Ishikawa (cell line): ENCODE results near the gene ADAM10.

Source experiments
- CEBPB ChIP-seq: IDR thresholded peaks from 2 replicates; pipeline ENCODE4 v1.6.1; 2012
- EGR1 ChIP-seq: IDR thresholded peaks from 2 replicates; pipeline ENCODE4 v1.6.1; 2012
- EP300 ChIP-seq: IDR thresholded peaks from 2 replicates; pipeline ENCODE4 v1.6.1; 2012; ENCODE audit warnings: borderline replicate concordance
- FOXM1 ChIP-seq: IDR thresholded peaks from 2 replicates; pipeline ENCODE4 v1.6.1; 2012; ENCODE audit warnings: low read depth, borderline replicate concordance
- NFIC ChIP-seq: IDR thresholded peaks from 2 replicates; pipeline ENCODE4 v1.6.1; 2012
- RAD21 ChIP-seq: IDR thresholded peaks from 2 replicates; pipeline ENCODE4 v1.6.1; 2012; ENCODE audit warnings: low read depth
- TAF1 ChIP-seq: IDR thresholded peaks from 2 replicates; pipeline ENCODE4 v1.6.1; 2012; ENCODE audit warnings: low read depth, mild to moderate bottlenecking
- TCF12 ChIP-seq: IDR thresholded peaks from 2 replicates; pipeline ENCODE4 v1.6.1; 2012; ENCODE audit warnings: low read depth
- TEAD4 ChIP-seq: IDR thresholded peaks from 2 replicates; pipeline ENCODE4 v1.6.1; 2012
- YY1 ChIP-seq: IDR thresholded peaks from 2 replicates; pipeline ENCODE4 v1.6.1; 2012; ENCODE audit warnings: low read depth
- ZBTB7A ChIP-seq: IDR thresholded peaks from 2 replicates; pipeline ENCODE4 v1.6.1; 2012; ENCODE audit warnings: low read depth
- TF ChIP-seq, protein P1 (sequence below): IDR thresholded peaks from 2 replicates; pipeline ENCODE4 v1.6.1; 2012; ENCODE audit warnings: low read depth, mild to moderate bottlenecking
- TF ChIP-seq, protein P2 (sequence below): IDR thresholded peaks from 2 replicates; pipeline ENCODE4 v1.6.1; 2012
- TF ChIP-seq, protein P3 (sequence below): IDR thresholded peaks from 2 replicates; pipeline ENCODE4 v1.6.1; 2012

DNA sequence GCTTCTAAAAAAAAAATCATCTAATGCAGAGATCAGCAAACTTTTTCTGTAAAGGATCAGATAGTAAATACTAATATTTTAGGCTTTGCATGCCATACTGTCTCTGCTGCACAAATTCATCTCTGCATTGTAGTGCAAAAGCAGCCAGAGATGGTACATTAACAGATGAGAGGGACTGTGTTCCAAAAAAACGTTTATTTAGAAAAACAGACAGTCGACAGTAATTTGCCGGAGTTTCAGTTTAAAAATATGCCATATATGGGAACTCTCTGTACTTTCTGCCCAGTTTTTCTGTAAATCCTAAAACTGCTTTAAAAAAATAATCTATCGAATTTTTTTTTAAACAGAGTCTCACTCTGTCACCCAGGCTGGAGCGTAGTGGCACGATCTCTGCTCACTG lies 35.8 kb upstream of the ADAM10 start:
- TF ChIP-seq, protein P1, sequence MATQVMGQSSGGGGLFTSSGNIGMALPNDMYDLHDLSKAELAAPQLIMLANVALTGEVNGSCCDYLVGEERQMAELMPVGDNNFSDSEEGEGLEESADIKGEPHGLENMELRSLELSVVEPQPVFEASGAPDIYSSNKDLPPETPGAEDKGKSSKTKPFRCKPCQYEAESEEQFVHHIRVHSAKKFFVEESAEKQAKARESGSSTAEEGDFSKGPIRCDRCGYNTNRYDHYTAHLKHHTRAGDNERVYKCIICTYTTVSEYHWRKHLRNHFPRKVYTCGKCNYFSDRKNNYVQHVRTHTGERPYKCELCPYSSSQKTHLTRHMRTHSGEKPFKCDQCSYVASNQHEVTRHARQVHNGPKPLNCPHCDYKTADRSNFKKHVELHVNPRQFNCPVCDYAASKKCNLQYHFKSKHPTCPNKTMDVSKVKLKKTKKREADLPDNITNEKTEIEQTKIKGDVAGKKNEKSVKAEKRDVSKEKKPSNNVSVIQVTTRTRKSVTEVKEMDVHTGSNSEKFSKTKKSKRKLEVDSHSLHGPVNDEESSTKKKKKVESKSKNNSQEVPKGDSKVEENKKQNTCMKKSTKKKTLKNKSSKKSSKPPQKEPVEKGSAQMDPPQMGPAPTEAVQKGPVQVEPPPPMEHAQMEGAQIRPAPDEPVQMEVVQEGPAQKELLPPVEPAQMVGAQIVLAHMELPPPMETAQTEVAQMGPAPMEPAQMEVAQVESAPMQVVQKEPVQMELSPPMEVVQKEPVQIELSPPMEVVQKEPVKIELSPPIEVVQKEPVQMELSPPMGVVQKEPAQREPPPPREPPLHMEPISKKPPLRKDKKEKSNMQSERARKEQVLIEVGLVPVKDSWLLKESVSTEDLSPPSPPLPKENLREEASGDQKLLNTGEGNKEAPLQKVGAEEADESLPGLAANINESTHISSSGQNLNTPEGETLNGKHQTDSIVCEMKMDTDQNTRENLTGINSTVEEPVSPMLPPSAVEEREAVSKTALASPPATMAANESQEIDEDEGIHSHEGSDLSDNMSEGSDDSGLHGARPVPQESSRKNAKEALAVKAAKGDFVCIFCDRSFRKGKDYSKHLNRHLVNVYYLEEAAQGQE, result no peak
- TF ChIP-seq EP300 (no peak), CEBPB (no peak), TAF1 (no peak), YY1 (no peak), TCF12 (no peak), EGR1 (no peak), RAD21 (no peak), ZBTB7A (no peak), FOXM1 (no peak), NFIC (no peak), TEAD4 (no peak)
- TF ChIP-seq, protein P2, sequence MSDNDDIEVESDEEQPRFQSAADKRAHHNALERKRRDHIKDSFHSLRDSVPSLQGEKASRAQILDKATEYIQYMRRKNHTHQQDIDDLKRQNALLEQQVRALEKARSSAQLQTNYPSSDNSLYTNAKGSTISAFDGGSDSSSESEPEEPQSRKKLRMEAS, result no peak
- TF ChIP-seq, protein P3, sequence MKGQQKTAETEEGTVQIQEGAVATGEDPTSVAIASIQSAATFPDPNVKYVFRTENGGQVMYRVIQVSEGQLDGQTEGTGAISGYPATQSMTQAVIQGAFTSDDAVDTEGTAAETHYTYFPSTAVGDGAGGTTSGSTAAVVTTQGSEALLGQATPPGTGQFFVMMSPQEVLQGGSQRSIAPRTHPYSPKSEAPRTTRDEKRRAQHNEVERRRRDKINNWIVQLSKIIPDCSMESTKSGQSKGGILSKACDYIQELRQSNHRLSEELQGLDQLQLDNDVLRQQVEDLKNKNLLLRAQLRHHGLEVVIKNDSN, result no peak
